ENCODE results near the gene IRF8.

GRCh38 chr16:85967111-85967510, 68.1 kb downstream of the IRF8 start:
- no peak for TF ChIP-seq POLR2AphosphoS5 (IDR thresholded peaks at IDR 0.05)
- no peak for TF ChIP-seq POLR2A (IDR thresholded peaks at IDR 0.05)
